ENCODE measurements around the gene HOOK1.
"Not testable (repeated sequence)": the region's sequence is repeated elsewhere in the genome, so short reads cannot be mapped to it uniquely, and the experiment has no call there.

The HOOK1 gene

DNA sequence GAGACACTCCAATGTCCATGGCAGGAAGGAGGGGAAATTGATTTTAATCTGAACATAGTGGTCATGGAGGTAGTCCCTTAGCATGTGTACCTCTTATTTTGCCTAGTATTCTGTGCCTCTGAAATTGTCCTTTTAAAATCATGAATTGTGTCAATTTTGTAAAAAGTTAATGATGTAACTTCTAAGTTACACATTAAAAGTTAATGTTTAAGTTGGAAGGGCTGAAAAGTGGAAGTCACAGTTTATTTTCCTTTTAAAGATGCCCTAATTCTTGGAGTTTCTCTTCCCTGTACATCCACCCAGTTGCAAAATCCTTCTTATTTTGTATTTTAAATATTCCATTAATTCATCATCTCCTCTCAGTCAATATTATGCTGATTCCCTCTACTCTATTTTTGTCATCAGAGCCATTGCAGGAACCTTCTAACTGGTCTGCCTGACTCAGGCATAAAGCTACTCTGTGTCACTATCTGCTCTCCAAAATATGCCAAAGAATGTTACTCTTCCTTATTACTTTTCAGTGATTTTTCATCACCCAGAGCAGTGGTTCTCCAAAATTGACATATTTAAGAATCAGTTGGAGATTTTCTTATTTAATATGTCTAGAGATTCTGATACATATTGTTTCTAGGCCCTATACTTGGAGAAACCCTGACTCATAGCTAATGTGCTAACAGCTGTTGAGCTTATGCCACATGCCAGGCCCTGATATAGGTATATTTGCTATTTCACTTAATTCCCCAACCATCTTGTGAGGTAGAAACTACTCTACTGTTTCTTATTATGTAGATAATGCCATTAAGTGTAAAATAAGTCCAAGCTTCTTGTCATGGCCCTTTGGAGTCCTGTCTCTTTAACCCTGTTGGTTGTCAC, 5.1 kb downstream of the HOOK1 start:
- no peak for DNase-seq (ENCODE audit: low read depth)

DNA sequence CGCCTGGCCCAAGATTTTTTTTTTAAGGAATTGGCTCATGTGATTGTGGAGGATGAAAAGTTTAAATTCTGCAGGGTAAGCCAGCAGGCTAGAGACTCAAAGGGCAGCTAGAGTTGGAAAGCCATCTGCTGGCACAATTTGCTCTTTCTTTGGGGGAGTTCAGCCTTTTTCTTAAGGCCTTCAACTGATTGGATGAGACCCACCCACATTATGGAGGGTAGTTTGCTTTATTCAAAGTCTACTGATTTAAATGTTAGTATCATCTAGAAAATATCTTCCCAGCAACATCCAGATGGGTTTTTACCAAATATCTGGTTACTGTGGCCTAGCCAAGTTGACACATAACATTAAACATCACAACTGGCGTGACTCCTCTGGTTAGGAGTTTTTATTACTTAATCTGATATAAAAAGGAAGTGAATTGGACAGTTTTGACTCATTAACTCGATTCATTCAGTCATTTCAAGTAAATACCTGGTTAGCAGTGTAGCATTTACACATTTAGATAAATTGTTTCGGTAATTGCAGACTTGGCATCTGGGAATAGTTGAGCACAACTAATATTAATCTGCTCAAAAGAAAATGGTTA, 12.4 kb downstream of the HOOK1 start:
- no peak for DNase-seq (ENCODE audit: low read depth)

DNA sequence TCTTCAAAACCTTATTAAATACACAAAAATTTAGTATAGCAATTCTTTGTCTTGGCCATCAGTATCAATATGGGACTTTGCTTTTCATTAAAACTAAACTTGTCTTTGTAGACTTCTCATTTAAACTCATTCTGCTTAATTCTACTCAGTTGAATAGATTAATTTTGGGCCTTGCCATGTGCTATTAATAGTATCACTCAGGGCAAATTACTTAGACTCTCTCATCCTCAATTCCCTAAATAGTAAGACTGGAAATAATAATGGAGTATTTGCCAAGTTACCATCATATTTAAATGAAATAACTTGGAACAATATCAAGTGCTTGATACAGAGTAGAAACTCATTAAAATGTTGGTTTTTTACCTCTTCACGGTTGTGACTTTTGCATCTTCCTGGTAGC, 13.4 kb downstream of the HOOK1 start:
- DNase-seq (ENCODE audit: low read depth) = no peak

DNA sequence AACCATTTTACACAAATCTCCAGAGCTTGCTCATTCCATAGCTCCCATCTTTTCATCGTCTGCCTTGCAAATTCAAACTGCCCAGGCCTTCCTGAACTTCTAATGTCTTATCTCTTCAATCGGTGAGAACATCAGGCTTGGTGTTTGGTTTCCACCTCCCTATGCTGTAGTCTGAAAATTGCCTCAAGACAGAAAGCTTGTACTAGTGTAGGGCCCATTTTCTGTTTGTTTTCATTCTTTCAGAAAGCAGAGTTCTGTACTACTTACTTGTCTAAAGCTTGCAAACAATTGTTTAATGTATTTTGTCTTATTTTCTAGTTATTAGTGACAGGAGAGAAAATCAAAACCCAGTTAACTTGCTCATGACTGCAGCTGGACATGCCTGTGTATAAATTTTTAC, 16.8 kb downstream of the HOOK1 start:
- no peak for DNase-seq (ENCODE audit: low read depth)

DNA sequence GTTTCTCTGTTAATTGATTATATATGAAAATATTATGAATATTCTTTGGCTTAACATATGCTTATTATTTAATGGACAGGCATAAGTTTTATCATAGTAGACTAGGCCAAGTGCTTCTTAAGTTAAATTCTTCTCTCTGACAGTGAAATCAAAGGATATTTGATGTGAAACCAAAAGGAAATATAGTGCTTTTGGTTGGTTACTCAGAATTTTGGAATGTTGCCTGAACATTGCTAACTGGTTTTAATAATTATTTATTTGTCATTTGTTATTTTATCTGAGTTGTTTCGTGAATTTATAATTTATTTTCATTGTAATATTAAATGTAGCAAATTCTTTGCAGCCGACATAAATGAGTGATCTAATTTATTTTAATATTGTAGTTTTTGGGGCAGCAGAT, 18.3 kb downstream of the HOOK1 start:
- DNase-seq (ENCODE audit: low read depth) = no peak

DNA sequence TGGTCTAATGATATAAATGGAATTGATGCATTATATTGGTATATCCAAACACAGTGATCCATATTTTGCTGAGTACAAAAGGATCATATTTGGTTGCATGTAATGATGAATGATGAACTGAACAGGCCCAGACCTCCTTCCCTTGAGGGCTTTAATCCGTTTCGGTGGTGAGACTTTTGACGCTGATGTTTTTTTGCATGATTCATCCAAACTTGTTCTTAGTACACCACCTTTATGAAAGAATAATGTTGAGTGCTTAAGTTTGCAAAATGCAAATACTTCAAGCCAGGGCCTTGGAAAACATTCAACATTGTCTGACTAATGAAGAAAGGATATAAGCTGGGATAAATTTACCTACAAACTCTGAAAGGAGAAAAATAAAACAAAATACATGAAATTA, 19.2 kb downstream of the HOOK1 start:
- no peak for DNase-seq (ENCODE audit: low read depth)

DNA sequence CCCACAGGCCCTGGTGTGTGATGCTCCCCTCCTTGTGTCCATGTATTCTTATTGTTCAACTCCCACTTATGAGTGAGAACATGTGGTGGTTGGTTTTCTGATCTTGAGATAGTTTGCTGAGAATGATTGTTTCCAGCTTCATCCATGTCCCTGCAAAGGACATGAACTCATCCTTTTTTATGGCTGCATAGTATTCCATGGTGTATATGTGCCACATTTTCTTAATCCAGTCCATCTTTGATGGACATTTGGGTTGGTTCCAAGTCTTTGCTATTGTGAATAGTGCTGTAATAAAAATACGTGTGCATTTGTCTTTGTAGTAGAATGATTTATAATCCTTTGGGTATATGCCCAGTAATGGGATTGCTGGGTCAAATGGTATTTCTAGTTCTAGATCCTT, 23.1 kb downstream of the HOOK1 start:
- DNase-seq (ENCODE audit: low read depth) = not testable (repeated sequence)

DNA sequence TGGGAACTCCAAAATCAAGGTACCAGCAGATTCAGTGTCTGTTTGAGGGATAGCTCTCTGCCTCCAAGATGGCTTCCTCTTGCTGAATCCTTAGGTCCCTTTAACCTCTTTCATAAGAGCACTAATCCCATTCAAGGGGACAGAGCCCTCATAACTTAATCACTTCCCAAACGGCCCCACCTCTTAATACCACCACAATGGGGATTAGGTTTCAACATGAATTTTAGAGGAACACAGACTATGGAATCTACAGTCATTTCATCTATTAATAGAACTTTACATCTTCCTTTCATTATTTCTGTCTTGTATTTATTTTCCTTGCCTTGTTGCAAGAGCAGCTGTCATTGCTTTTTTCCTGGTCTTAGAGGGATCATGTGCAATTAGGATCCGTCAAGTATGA, 30.3 kb downstream of the HOOK1 start:
- DNase-seq (ENCODE audit: low read depth) = no peak

DNA sequence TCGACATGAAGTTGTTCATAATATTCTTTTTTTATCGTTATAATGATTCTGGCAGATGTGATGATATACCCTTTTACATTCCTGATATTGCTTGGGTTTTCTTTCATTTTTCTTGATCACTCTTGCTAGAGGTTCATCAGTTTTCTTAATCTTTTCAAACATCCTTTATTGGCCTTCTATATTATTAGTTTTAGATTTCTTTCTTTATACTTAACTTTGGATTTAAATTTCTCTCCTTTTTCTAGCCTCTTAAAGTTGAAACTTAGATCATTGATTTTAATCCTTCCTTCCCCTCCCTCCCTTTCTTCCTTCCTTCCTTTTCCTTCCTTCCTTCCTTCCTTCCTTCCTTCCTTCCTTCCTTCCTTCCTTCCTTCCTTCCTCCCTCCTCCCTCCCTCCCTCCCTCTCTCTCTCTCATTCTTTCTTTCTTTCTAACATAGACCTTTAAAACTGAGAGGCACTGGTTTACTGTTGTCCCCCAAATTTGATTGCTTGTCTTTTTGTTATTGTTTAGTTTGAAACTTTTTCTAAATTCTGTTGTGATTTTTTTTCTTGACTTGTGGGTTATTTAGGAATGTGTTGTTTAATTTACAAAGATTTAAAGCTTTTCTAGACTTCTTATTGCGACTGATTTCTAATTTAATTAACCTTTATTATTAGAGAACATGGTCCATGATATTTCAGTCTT, 31.6 kb downstream of the HOOK1 start:
- no peak for DNase-seq (ENCODE audit: low read depth)

DNA sequence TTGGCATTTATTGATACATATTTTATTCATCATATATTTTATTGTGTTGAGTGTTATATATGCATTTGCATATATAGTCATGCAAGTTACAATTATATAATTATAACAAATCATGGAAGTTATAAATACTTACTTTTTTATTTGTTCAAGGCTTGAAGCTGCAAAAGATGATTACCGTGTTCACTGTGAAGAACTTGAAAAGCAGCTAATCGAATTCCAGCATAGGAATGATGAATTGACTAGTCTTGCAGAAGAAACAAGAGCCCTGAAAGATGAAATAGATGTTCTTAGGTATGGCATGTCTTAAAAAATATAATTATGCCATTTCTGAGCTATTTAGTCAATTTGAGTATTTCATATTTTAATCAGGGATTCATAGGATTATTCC, 32.1 kb downstream of the HOOK1 start:
- DNase-seq (ENCODE audit: low read depth) = no peak

DNA sequence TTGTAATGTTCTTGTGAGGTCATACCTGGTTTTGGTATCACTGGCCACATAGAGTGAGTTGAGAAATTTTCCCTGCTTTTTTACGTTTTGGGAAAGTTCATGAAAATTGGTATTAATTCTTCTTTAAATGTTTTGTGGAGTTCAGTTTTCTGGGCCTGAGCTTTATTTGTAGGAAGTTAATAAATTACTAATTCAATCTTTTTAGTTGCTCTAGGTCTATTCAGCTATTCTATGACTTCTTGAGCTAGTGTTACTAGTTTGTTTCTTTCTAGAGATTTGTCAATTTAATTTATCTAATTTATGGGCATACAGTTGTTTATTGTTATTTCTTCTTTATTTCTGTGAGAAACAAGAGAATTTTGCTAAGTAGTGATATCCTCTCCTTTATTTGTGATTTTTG, 37.4 kb downstream of the HOOK1 start:
- no peak for DNase-seq (ENCODE audit: low read depth)

DNA sequence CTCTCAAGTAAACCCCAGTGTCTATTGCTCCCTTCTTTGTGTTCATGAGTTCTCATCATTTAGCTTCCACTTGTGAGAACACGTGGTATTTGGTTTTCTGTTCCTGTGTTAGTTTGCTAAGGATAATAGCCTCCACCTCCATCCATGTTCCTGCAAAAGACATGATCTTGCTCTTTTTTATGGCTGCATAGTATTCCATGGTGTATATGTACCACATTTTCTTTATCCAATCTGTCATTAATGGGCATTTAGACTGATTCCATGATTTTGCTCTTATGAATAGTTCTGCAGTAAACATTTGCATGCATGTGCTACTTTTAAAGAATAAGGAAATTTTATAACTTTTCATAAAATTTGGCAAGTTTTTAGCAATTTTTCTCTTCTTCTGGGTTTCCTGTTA, 40.5 kb downstream of the HOOK1 start:
- not testable (repeated sequence) for DNase-seq (ENCODE audit: low read depth)

DNA sequence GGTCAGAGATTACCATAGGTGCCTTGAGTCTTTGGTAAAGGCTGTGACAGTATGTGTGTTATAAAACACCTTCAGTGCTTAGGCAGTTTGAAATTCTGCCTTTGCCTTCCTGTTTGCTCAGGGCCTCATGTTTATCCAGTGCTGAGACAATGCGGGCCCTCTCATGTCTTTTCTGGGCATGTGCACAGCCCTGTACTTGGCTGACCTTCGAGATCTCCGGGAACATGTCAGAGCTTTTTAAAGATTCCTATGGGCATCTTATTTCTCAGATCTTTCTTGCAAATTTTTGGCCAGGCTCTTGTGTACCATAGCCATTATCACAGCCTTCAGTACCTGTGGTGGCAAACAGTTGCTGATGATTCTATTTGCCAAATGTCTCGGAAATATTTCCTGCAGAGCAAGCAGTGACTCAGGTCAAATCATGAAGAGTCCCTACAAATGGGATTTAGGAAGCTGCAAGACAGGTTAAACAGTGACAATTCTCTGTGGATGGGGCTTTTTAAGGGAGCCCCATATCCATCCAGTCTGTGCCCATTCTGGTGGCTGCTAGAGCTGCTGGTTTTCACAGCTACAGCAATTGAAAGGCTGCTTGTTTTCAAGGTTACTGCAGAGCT, 42.1 kb downstream of the HOOK1 start:
- no peak for DNase-seq (ENCODE audit: low read depth)

DNA sequence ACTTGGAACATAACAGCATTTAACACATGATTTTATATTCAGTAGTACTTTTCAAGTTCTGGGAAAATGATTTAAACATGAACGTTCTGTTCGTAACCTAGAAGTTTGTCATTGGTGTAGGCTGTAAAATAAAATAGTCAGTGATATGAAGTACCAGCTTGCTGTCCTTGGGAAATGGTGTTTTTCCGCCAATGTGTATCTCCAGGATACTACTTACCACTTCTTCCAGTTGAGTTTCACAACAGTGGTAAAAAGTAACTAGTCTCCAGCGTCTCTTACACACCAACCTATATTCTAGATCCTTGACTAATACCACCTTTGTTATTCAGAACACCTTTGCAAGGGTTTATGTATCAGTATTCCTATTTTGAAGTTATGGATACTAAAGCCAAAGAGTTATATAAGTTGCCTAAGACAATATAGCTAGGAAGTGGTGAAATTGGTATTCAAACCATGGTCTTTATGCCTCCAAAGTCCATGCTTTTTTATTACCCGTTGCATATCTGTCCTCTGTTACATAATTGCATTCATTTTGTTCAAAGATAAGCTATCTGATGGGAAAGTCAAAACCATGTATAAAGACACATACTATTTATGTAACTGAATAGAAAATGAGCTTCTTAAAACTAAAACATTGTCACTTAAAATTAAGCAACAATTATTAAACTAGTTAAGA, 43.1 kb downstream of the HOOK1 start:
- DNase-seq (ENCODE audit: low read depth) = no peak

DNA sequence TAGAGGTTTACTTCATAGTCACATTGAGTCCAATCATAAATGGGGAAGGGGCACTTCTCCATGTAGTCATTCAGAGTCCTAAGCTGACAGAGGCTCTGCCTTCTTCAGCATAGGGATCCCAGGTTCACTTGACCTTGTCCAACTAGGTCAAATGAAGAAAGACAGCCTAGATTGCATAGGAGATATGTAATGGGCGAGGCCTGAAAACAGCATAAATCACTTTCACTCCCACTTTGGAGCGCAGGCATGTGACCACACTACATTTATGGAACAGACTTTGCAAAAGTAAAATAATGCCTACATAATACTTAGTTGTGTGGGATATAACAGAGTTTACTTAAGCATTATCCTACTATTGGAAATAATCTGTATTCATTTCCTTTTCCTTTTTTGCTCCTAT, 51.7 kb downstream of the HOOK1 start:
- no peak for DNase-seq (ENCODE audit: low read depth)

DNA sequence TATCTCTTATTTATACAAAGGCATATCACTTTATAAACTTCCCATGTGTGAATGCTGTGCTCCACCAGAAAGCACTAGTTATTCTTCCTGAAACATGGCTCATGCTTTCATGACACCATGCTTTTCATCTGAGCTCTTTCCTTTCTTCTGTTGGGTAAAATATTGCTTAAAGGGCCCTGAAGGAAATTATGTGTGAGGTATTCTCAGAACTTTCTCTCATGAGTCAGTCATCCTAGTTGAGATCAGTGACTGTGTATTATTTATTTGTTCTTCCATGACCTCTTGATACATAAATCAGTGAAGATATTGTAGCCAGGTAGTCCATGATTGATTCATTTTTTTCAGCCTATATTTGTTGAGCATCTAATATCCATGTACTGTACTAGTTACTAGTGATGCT, 57.0 kb downstream of the HOOK1 start:
- no peak for DNase-seq (ENCODE audit: low read depth)

DNA sequence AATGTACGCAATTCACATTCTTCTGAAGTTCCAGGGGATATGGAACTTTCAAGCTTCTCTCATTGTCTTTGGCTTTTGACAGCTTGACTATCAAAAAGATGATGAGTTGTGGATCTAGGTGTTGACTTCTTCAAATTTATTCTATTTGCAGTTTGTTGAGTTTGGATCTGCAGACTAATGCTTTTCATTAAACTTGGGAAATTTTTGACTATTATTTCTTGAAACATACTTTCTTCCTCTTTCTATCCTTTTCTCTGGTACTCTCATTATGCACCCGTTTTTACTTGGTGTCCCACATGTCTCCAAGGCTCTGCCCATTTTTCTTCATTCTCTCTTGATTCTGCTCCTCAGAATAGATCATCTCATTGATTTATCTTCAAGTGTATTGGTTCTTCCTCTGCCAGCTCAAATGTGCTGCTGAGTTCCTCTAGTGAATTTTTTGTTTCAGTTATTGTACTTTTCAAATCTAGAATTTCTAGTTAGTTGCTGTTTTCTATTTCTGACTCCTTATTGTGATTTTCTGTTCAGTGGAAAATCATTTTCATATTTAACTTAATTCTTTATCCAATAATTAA, 62.4 kb downstream of the HOOK1 start:
- DNase-seq (ENCODE audit: low read depth) = no peak

DNA sequence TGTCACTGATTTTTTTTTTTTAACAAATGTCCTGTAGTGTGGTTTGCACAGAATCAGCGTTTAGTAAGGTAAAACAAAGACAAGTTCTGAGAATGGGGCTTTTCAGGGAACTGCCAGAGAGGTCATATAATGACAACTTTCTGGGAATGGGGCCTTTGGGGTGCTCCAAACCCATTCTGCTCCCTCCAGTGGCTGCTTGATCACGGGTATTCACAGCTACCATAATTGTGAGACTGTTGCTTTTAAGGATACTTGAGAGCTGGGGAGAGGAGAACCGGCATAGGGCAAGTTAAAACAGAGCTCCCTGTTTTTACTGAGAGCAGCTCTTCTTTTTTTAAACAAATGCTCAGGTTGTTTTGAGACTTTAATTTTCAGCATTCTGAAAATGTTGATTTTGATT, 63.6 kb downstream of the HOOK1 start:
- DNase-seq (ENCODE audit: low read depth) = no peak

DNA sequence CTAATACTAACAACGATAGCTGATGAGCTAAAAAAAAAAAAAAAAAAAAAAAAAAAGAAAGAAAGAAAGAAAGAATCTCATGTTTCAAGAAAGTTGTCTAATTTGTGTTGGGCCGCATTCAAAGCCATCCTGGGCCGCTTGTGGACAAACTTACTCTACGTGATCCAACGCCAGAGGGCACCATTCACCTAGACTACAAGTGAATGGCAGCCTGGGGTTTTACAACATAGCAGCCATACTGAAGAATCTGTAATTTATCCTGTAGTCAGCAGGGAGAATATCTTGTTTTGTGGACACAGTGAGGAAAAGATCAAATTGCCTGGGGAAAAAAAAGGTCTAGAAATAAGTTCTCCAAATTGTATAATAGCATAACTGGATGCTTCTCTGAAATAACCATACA, 64.8 kb downstream of the HOOK1 start:
- DNase-seq (ENCODE audit: low read depth) = peak; percentile 2

DNA sequence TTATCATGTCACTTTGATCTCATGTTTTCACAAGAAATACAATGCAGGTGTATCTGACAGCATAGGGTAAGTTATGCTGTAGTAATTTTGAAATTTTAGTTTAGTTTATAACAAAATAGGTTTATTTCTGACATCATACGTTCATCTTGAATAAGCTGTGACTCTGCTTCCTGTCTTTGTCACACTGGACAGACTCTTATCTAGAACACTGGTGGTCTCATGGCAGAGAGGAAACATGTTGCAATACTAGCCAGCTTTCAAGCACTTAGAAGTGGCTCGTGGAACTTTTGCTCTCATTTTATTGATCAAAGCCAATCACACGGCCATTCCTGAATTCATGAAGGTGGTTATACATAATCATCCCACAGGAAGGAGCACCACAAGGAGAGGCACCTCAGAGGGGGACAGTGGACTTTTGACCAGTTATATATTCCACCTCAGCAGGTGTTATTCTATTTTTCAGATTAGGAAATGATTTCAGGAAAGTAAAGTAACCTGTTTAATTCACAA, 65.3 kb downstream of the HOOK1 start:
- DNase-seq (ENCODE audit: low read depth) = no peak

DNA sequence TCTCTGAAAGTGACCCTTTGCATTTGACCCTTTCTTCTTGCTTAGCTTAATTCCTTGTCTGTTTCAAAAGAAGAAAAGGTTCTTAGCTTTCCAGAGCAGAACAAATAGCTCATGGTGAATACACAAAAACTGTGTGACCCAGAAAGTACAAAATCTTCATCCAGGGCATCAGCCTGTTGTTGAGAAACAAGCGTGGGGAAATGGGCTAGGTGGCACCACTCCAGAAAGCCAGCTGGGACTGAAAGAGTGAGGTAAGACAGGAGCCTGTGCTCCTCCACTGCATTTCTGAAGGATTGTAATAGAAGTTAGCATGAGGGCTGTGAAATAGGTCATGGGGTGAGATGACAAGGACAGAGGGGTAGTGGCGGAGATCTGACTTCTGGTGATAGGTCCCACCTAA, 66.0 kb downstream of the HOOK1 start:
- no peak for DNase-seq (ENCODE audit: low read depth)

Measured in activated T-helper 9 cell treated with anti-CD3 and anti-CD28 coated beads, Interleukin-2, amount 50 U/mL, for 16 hours (primary cell).